DND-41 (cell line): ENCODE measurements around the gene HSPA1B.

ENCODE experiments used
- ATAC-seq: fragments of 200-7000 bp; cut with Tn5 transposase; 3 replicates; pipeline ENCODE4 v1.9.1; 2021; ENCODE audit warnings: low read depth; ENCODE audit not compliant: insufficient read depth
- DNase-seq: peaks from one replicate; pipeline ENCODE4 v3.0.0-alpha.2; 2020
- H2AFZ ChIP-seq: 2 replicates; pipeline ENCODE4 v1.6.0; 2012; ENCODE audit warnings: low read depth, low read length
- H3K27ac ChIP-seq: 2 replicates; pipeline ENCODE4 v1.5.1; 2012; ENCODE audit warnings: low read length, inconsistent platforms
- H3K27me3 ChIP-seq: fragments of 200-600 bp; sonication (generic); 2 replicates; pipeline ENCODE4 v1.6.0; 2012; ENCODE audit warnings: low read length, mild to moderate bottlenecking, inconsistent platforms; ENCODE audit not compliant: insufficient read depth, poor library complexity
- H3K36me3 ChIP-seq: 2 replicates; pipeline ENCODE4 v1.5.1; 2012; ENCODE audit warnings: low read length, inconsistent platforms; ENCODE audit not compliant: insufficient read depth
- H3K4me1 ChIP-seq: 2 replicates; pipeline ENCODE4 v1.5.1; 2012; ENCODE audit warnings: mild to moderate bottlenecking, low read length; ENCODE audit not compliant: insufficient read depth
- H3K4me2 ChIP-seq: 2 replicates; pipeline ENCODE4 v1.6.0; 2012; ENCODE audit warnings: mild to moderate bottlenecking, moderate library complexity, low read length, inconsistent platforms; ENCODE audit not compliant: insufficient read depth
- H3K4me3 ChIP-seq, 2 experiments: fragments of 200-600 bp in 1 of 2; shearing (Covaris generic) in 1 of 2; 2 replicates each; pipeline ENCODE4 v1.5.1; 2012 to 2016; ENCODE audit warnings: inconsistent platforms in 2 of 2, low read length in 2 of 2, mild to moderate bottlenecking in 2 of 2, low read depth in 1 of 2, moderate library complexity in 1 of 2
- H3K79me2 ChIP-seq: 2 replicates; pipeline ENCODE4 v1.6.0; 2012; ENCODE audit warnings: low read length, inconsistent platforms; ENCODE audit not compliant: insufficient read depth
- H3K9ac ChIP-seq: 2 replicates; pipeline ENCODE4 v1.6.0; 2012; ENCODE audit warnings: low read depth, mild to moderate bottlenecking, inconsistent platforms, low read length, moderate library complexity
- H3K9me3 ChIP-seq: 2 replicates; pipeline ENCODE4 v1.5.1; 2012; ENCODE audit warnings: low read length, moderate library complexity, mild to moderate bottlenecking, inconsistent platforms; ENCODE audit not compliant: insufficient read depth, severe bottlenecking
- H4K20me1 ChIP-seq: 2 replicates; pipeline ENCODE4 v1.6.0; 2012; ENCODE audit warnings: low read length; ENCODE audit not compliant: insufficient read depth
- CTCF ChIP-seq: IDR thresholded peaks from 2 replicates; pipeline ENCODE4 v1.5.1; 2012; ENCODE audit warnings: borderline replicate concordance, low read length, moderate library complexity, mild to moderate bottlenecking; ENCODE audit not compliant: poor library complexity, severe bottlenecking; ENCODE audit errors: extremely low read depth
- EZH2 ChIP-seq: IDR thresholded peaks from 3 replicates; pipeline ENCODE4 v1.6.1; 2012; ENCODE audit warnings: borderline replicate concordance, low read depth, mild to moderate bottlenecking, moderate library complexity, low read length, inconsistent platforms; ENCODE audit not compliant: severe bottlenecking

The HSPA1B gene

GRCh38 chr6:31830886-31831335, 3.4 kb downstream of the HSPA1B start:
- Histone ChIP-seq H3K9ac (peak overlapping the region; percentile 69), H3K4me2 (peak overlapping the region; percentile 72), H3K36me3 (peaks cover 7% of the 10 kb centered on the region), H4K20me1 (peaks cover 4% of the 10 kb centered on the region; the same call in 1 of the 2 replicates), H3K27me3 (no peaks in the 10 kb centered on the region), H3K27ac (peak overlapping the region; percentile 87), H3K4me1 (peaks cover 48% of the 10 kb centered on the region), H3K9me3 (no peaks in the 10 kb centered on the region), H2AFZ (no peak overlapping the region; the same call in 1 of the 2 replicates), H3K79me2 (peaks cover 59% of the 10 kb centered on the region), H3K4me3 (peak overlapping the region; percentile 62 to 73; a peak in 3 of 4 replicates)
- no peak for TF ChIP-seq EZH2
- TF ChIP-seq CTCF, result no peak
- DNase-seq (no peak), ATAC-seq (no peak)

GRCh38 chr6:31831350-31832215, 4.0 kb downstream of the HSPA1B start:
- peak overlapping the region; percentile 87 for H3K27ac ChIP-seq
- peaks cover 65% of the 10 kb centered on the region for H3K79me2 ChIP-seq
- H3K4me3 ChIP-seq, result peak overlapping the region; percentile 62 to 73; a peak in 3 of 4 replicates
- TF ChIP-seq CTCF (no peak), EZH2 (no peak)
- H3K9me3 ChIP-seq, result no peaks in the 10 kb centered on the region
- DNase-seq (no peak), ATAC-seq (no peak)
- H2AFZ ChIP-seq, result no peak overlapping the region
- H3K9ac ChIP-seq, result peak overlapping the region; percentile 69
- H4K20me1 ChIP-seq, result peaks cover 11% of the 10 kb centered on the region
- peaks cover 48% of the 10 kb centered on the region for H3K4me1 ChIP-seq
- H3K27me3 ChIP-seq, result no peaks in the 10 kb centered on the region
- H3K4me2 ChIP-seq, result peak overlapping the region; percentile 72
- peaks cover 14% of the 10 kb centered on the region for H3K36me3 ChIP-seq

GRCh38 chr6:31834367-31835250, 7.1 kb downstream of the HSPA1B start:
- peak; percentile 75 for ATAC-seq
- Histone ChIP-seq H4K20me1 (peaks cover 40% of the 10 kb centered on the region), H3K79me2 (peaks cover 88% of the 10 kb centered on the region), H2AFZ (peak overlapping the region; percentile 70), H3K4me1 (peaks cover 67% of the 10 kb centered on the region), H3K9ac (peak overlapping the region; percentile 81), H3K4me3 (peak overlapping the region; percentile 86 to 92), H3K36me3 (peaks cover 44% of the 10 kb centered on the region), H3K9me3 (no peaks in the 10 kb centered on the region), H3K27me3 (no peaks in the 10 kb centered on the region), H3K4me2 (peak overlapping the region; percentile 88), H3K27ac (peak overlapping the region; percentile 95)
- DNase-seq, result peak; percentile 84
- TF ChIP-seq CTCF (no peak), EZH2 (no peak)
